Activated CD4-positive, alpha-beta T cell treated with anti-CD3 and anti-CD28 coated beads, Interleukin-2, amount 10 ng/mL, durations not matched to agents 7 days and 5 days (primary cell): ENCODE data around the gene S100A6. TPM values are rescaled to one million over a fixed set of nuclear protein-coding genes. Genes with fewer than 3 reads are reported as not detected.
A peak's percentile ranks its signal among the peaks of the same experiment; 100 is the strongest.

Experiments
- CTCF ChIA-PET: fragments of 350-600 bp; sonication (Branson Sonifier 250); formaldehyde crosslinking; loops from one replicate; lab custom pipeline; 2021; ENCODE audit warnings: antibody characterized with exemption; lab: Charles Lee
- POLR2A ChIA-PET: fragments of 350-600 bp; sonication (Branson Sonifier 250); formaldehyde crosslinking; loops from one replicate; lab custom pipeline; 2021; ENCODE audit warnings: antibody characterized with exemption; lab: Charles Lee
- DNase-seq: peaks from one replicate; pipeline ENCODE4 v3.0.0-alpha.2; 2020
- H3K27ac Mint-ChIP-seq: one replicate; pipeline ENCODE4 v1.8.0; 2021; ENCODE audit warnings: mild to moderate bottlenecking, moderate library complexity, mixed read lengths
- H3K27me3 Mint-ChIP-seq: one replicate; pipeline ENCODE4 v1.8.0; 2021; ENCODE audit warnings: mixed read lengths
- H3K36me3 Mint-ChIP-seq: one replicate; pipeline ENCODE4 v1.8.0; 2021; ENCODE audit warnings: low read depth, mixed read lengths
- H3K4me1 Mint-ChIP-seq: one replicate; pipeline ENCODE4 v1.8.0; 2021; ENCODE audit warnings: mixed read lengths
- H3K4me3 Mint-ChIP-seq: one replicate; pipeline ENCODE4 v1.8.0; 2021; ENCODE audit warnings: mild to moderate bottlenecking, moderate library complexity, mixed read lengths
- H3K9me3 Mint-ChIP-seq: one replicate; pipeline ENCODE4 v1.8.0; 2021; ENCODE audit warnings: mixed read lengths
- total RNA-seq, 2 experiments: library from RNA; stranded (reverse); gene quantifications; one replicate each; pipeline ENCODE4 v1.2.3, GENCODE V29; 2021

The S100A6 gene
- total RNA-seq, 2 experiments from 2014 or later = 444 to 557 TPM

DNA sequence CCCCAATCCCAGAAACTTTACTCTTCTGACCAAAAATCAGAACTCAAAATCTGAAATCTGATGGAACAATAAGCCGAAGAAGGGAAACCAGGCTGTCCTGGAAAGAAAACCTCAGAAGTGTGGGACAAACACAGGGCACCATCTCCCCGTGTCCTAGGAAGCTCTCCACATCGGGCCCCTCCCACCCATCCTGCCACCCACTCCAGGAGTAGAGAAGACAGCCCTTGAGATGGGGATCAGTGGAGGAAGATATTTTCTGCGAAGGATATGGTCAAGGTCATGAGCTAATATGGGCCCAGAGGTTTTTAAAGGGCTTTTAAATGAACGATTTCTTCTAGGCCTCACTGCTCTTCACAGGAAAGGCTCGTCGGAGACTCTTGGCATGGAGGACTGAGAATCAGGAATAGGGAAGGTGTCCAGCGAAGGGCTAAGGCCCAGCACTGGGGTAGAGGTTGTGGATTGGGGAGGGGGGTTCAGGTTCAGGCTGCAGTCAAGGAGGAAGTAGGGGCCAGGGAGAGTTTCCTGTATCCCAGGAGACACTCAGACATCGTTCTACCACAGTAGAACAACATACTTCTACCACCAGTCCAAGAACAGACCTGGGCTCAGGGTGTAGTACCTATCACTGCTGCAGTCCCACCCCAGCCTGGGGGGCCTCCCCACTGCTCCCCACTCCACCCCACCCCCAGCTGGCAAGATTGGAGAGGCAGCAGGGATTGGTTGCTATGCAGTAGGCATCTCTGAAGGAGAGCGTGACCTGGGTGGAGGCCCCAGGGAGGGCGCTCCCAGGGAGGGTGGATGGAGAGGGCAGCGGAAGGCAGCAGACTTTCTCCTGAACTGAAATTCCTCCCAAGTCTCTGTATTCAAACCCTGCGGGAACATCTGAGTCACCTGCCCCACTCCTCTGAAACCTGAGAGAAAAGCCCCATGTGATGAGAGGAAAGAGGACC, 6.1 kb upstream of the S100A6 start:
- H3K4me3 Mint-ChIP-seq = no peak overlapping the region
- POLR2A ChIA-PET = no interaction called here
- no peaks in the 10 kb centered on the region for H3K27me3 Mint-ChIP-seq
- peak overlapping the region; percentile 96 for H3K27ac Mint-ChIP-seq
- no peak for DNase-seq
- CTCF ChIA-PET = interaction anchor here (1.3 to 2.9 kb wide), 6 partner anchors 10 to 31 kb away, joined by 3 to 12 read pairs (median 6); no protein-coding TSS in a partner anchor
- H3K4me1 Mint-ChIP-seq = peaks cover 93% of the 10 kb centered on the region
- no peaks in the 10 kb centered on the region for H3K9me3 Mint-ChIP-seq
- H3K36me3 Mint-ChIP-seq = peaks cover 56% of the 10 kb centered on the region

GRCh38 chr1:153540394-153541361, 4.9 kb upstream of the S100A6 start, which contains the start of gene S100A5:
Gene S100A5 (minus strand): TSS chr1:153540934. CDS start chr1:153540191, 743 bp downstream.
- Mint-ChIP-seq H3K4me3 (peak within 1 kb of the TSS; percentile 65), H3K27me3 (no peaks in the 10 kb centered on the region), H3K36me3 (peaks cover 58% of the 10 kb centered on the region), H3K9me3 (no peaks in the 10 kb centered on the region), H3K27ac (peak within 1 kb of the TSS; percentile 96), H3K4me1 (peaks cover 89% of the 10 kb centered on the region)
- peak; percentile 74 for DNase-seq
- POLR2A ChIA-PET = interaction anchor here (0.6 kb wide), 1 partner anchor 8 kb away, joined by 12 read pairs; no protein-coding TSS in a partner anchor
- CTCF ChIA-PET = interaction anchor here (0.6 to 2.9 kb wide), 12 partner anchors 9 to 344 kb away, joined by 3 to 12 read pairs (median 4); no protein-coding TSS in a partner anchor

GRCh38 chr1:153539395-153540093, 3.8 kb upstream of the S100A6 start:
- DNase-seq = no peak
- H3K36me3 Mint-ChIP-seq = peaks cover 57% of the 10 kb centered on the region
- POLR2A ChIA-PET = no interaction called here

DNA sequence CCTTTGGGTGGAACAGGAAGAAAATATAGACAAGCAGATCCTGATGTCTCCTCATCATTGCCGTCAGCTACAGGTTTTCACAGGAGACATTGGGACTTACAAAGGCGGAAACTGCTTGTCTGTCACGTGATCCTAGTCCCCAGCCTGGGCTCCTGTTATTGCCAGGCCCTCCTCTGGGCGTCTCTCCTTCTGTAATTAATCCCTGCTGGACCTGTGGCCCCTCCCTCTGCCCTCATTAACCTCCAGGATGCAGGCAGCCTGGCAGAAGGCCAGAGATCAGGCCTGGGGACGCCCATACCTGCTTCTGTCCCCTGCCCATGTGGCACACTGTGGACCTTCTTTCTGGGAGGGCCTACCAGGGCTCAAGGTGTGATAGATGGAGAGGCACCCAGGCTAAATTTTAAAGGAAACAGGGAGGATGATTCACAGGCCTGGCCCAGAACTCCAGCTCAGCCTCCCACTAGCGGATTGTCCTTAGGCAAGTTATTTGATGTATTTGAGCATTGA, 2.6 kb upstream of the S100A6 start:
- H3K36me3 Mint-ChIP-seq = peaks cover 56% of the 10 kb centered on the region
- H3K27ac Mint-ChIP-seq = peak overlapping the region; percentile 66
- H3K4me3 Mint-ChIP-seq = no peak overlapping the region
- no peaks in the 10 kb centered on the region for H3K9me3 Mint-ChIP-seq
- H3K4me1 Mint-ChIP-seq = peaks cover 83% of the 10 kb centered on the region
- ChIA-PET POLR2A (no interaction called here), CTCF (interaction anchor here (0.8 to 7.2 kb wide), 3 partner anchors 27 to 30 kb away, joined by 3 to 38 read pairs (median 4); no protein-coding TSS in a partner anchor)
- no peaks in the 10 kb centered on the region for H3K27me3 Mint-ChIP-seq
- no peak for DNase-seq

More at GRCh38 chr1:153539395-153540093, 3.8 kb upstream of the S100A6 start:
- peaks cover 83% of the 10 kb centered on the region for H3K4me1 Mint-ChIP-seq
- peak overlapping the region; percentile 65 for H3K4me3 Mint-ChIP-seq
- CTCF ChIA-PET = interaction anchor here (0.8 to 2.9 kb wide), 4 partner anchors 12 to 29 kb away, joined by 3 to 12 read pairs (median 6); no protein-coding TSS in a partner anchor
- no peaks in the 10 kb centered on the region for H3K27me3 Mint-ChIP-seq
- H3K27ac Mint-ChIP-seq = peak overlapping the region; percentile 96
- H3K9me3 Mint-ChIP-seq = no peaks in the 10 kb centered on the region

GRCh38 chr1:153537376-153537730, 1.6 kb upstream of the S100A6 start:
- H3K9me3 Mint-ChIP-seq = no peaks in the 10 kb centered on the region
- ChIA-PET POLR2A (no interaction called here), CTCF (interaction anchor here (1.4 to 7.2 kb wide), 3 partner anchors 8 to 31 kb away, joined by 4 to 56 read pairs (median 38); partner anchors contain the start of gene S100A4)
- no peaks in the 10 kb centered on the region for H3K27me3 Mint-ChIP-seq
- H3K4me1 Mint-ChIP-seq = peaks cover 83% of the 10 kb centered on the region
- H3K36me3 Mint-ChIP-seq = peaks cover 52% of the 10 kb centered on the region
- no peak for DNase-seq
- peak overlapping the region; percentile 98 for H3K27ac Mint-ChIP-seq
- peak overlapping the region; percentile 82 for H3K4me3 Mint-ChIP-seq

- CTCF ChIA-PET = interaction anchor here (1.0 to 7.2 kb wide), 6 partner anchors 9 to 91 kb away, joined by 3 to 56 read pairs (median 13); partner anchors contain the start of genes S100A1, S100A13 and S100A4
- peaks cover 51% of the 10 kb centered on the region for H3K36me3 Mint-ChIP-seq
- H3K4me3 Mint-ChIP-seq = peak overlapping the region; percentile 82
- POLR2A ChIA-PET = interaction anchor here (1.2 kb wide), 1 partner anchor 9 kb away, joined by 6 read pairs; the partner anchor contains the start of gene S100A4
- no peak for DNase-seq
- H3K9me3 Mint-ChIP-seq = no peaks in the 10 kb centered on the region
- peaks cover 83% of the 10 kb centered on the region for H3K4me1 Mint-ChIP-seq
- H3K27me3 Mint-ChIP-seq = no peaks in the 10 kb centered on the region
- peak overlapping the region; percentile 98 for H3K27ac Mint-ChIP-seq
Measured at GRCh38 chr1:153536671-153537375, 1.0 kb upstream of the S100A6 start.

GRCh38 chr1:153536012-153536670, 350 bp upstream of the S100A6 start:
- DNase-seq = peak; percentile 88
- H3K36me3 Mint-ChIP-seq = peaks cover 51% of the 10 kb centered on the region
- H3K9me3 Mint-ChIP-seq = no peaks in the 10 kb centered on the region
- ChIA-PET POLR2A (interaction anchor here (0.6 to 1.2 kb wide), 5 partner anchors 9 to 1683 kb away, joined by 3 to 8 read pairs (median 4); partner anchors contain the start of genes CHTOP and S100A4), CTCF (interaction anchor here (0.8 to 7.2 kb wide), 11 partner anchors 9 to 92 kb away, joined by 3 to 99 read pairs (median 9); partner anchors contain the start of genes S100A1, S100A13, S100A2 and S100A4)
- H3K4me3 Mint-ChIP-seq = peak overlapping the region; percentile 82
- H3K27ac Mint-ChIP-seq = peak overlapping the region; percentile 98
- H3K4me1 Mint-ChIP-seq = peaks cover 83% of the 10 kb centered on the region
- no peaks in the 10 kb centered on the region for H3K27me3 Mint-ChIP-seq

DNA sequence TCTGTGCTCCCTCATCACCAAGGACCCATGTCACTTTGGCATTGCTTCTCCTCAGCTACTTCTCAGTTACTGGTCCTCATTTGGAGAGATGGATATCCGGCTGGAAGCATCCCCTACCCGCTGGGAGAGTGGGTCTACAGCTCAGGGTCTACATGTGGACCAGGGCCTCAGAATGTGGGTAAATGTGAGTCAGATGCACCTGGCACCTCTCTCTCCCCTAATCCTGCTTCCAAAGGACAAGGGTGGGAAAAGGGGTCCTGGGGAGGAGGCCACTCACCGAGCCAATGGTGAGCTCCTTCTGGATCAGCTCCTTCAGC, 908 bp downstream of the S100A6 start:
- Mint-ChIP-seq H3K9me3 (no peaks in the 10 kb centered on the region), H3K4me1 (peaks cover 77% of the 10 kb centered on the region)
- CTCF ChIA-PET = interaction anchor here (1.6 to 7.2 kb wide), 9 partner anchors 10 to 93 kb away, joined by 5 to 99 read pairs (median 11); partner anchors contain the start of genes S100A1, S100A13, S100A2 and S100A4

GRCh38 chr1:153534226-153534924, 1.4 kb downstream of the S100A6 start:
- Mint-ChIP-seq H3K27ac (peak overlapping the region; percentile 98), H3K27me3 (no peaks in the 10 kb centered on the region), H3K4me3 (peak overlapping the region; percentile 96), H3K9me3 (no peaks in the 10 kb centered on the region), H3K4me1 (peaks cover 72% of the 10 kb centered on the region), H3K36me3 (peaks cover 40% of the 10 kb centered on the region)
- no peak for DNase-seq
- ChIA-PET POLR2A (interaction anchor here (0.6 to 1.0 kb wide), 2 partner anchors 17 to 99 kb away, joined by 3 to 5 read pairs; partner anchors contain the start of gene CHTOP), CTCF (interaction anchor here (1.0 to 7.2 kb wide), 12 partner anchors 11 to 100 kb away, joined by 4 to 99 read pairs (median 10); partner anchors contain the start of genes CHTOP, S100A1, S100A13 and S100A2)

More for the DNA sequence above, 908 bp downstream of the S100A6 start:
- peaks cover 42% of the 10 kb centered on the region for H3K36me3 Mint-ChIP-seq
- peak overlapping the region; percentile 96 for H3K4me3 Mint-ChIP-seq
- POLR2A ChIA-PET = interaction anchor here (0.6 to 1.0 kb wide), 2 partner anchors 17 to 99 kb away, joined by 3 to 5 read pairs; partner anchors contain the start of gene CHTOP
- no peak for DNase-seq
- no peaks in the 10 kb centered on the region for H3K27me3 Mint-ChIP-seq
- H3K27ac Mint-ChIP-seq = peak overlapping the region; percentile 98
